OCI-LY7 (cell line): ENCODE results near the gene DHRS3. TPM values are rescaled to one million over a fixed set of nuclear protein-coding genes. Genes with fewer than 3 reads are reported as not detected.

Experiments
- BruUV-seq: library from RNA; stranded (reverse); fragments of 400-500 nt; replicated peaks from 2 replicates; lab custom pipeline; 2021; lab: Mats Ljungman, UMichigan
- CTCF ChIA-PET: fragments of 300-600 bp; sonication (Branson Sonifier 250); formaldehyde crosslinking; loops from one replicate; lab custom pipeline; 2022; ENCODE audit warnings: antibody characterized with exemption; ENCODE audit not compliant: unreplicated experiment; lab: Charles Lee
- POLR2A ChIA-PET: fragments of 300-600 bp; sonication (Branson Sonifier 250); formaldehyde crosslinking; loops from one replicate; lab custom pipeline; 2022; ENCODE audit warnings: antibody characterized with exemption; lab: Charles Lee
- DNase-seq: peaks from one replicate; pipeline ENCODE4 v3.0.0-alpha.2; 2015; ENCODE audit warnings: low spot score
- H2AFZ ChIP-seq: fragments of 200-600 bp; sonication (generic), shearing (Covaris generic); 2 replicates; pipeline ENCODE4 v1.6.1; 2014; ENCODE audit warnings: mild to moderate bottlenecking, antibody characterized with exemption, low read length, moderate library complexity
- H3K27ac ChIP-seq: fragments of 200-600 bp; sonication (generic); 2 replicates; pipeline ENCODE4 v1.5.1; 2014; ENCODE audit warnings: mixed run types, low read depth, mild to moderate bottlenecking, moderate library complexity, low read length, inconsistent platforms; ENCODE audit not compliant: poor library complexity, severe bottlenecking
- H3K36me3 ChIP-seq: fragments of 200-600 bp; sonication (generic); 2 replicates; pipeline ENCODE4 v1.6.1; 2014; ENCODE audit warnings: mild to moderate bottlenecking, antibody characterized with exemption, low read length, moderate library complexity, mixed read lengths; ENCODE audit not compliant: insufficient read depth
- H3K4me1 ChIP-seq: fragments of 200-600 bp; sonication (generic); 2 replicates; pipeline ENCODE4 v1.5.1; 2014; ENCODE audit warnings: mild to moderate bottlenecking, low read length; ENCODE audit not compliant: insufficient read depth, poor library complexity, severe bottlenecking
- H3K4me2 ChIP-seq: fragments of 200-600 bp; sonication (generic); 2 replicates; pipeline ENCODE4 v1.6.1; 2014; ENCODE audit warnings: mild to moderate bottlenecking, low read length
- H3K4me3 ChIP-seq: fragments of 200-600 bp; sonication (generic); 2 replicates; pipeline ENCODE4 v1.5.1; 2014; ENCODE audit warnings: mild to moderate bottlenecking, low read depth, low read length; ENCODE audit not compliant: poor library complexity, severe bottlenecking
- H3K79me2 ChIP-seq: fragments of 200-600 bp; sonication (generic); 2 replicates; pipeline ENCODE4 v1.6.1; 2016; ENCODE audit warnings: low read depth, mild to moderate bottlenecking, low read length, moderate library complexity, mixed read lengths; ENCODE audit not compliant: insufficient read depth
- H3K9me2 ChIP-seq: fragments of 200-600 bp; sonication (generic); 2 replicates; pipeline ENCODE4 v1.6.1; 2016; ENCODE audit warnings: mild to moderate bottlenecking, low read length, mixed read lengths; ENCODE audit not compliant: insufficient read depth
- H3K9me3 ChIP-seq: fragments of 200-600 bp; sonication (generic); 2 replicates; pipeline ENCODE4 v1.6.1; 2014; ENCODE audit warnings: mild to moderate bottlenecking, mixed run types, low read length, mixed read lengths
- H4K20me1 ChIP-seq: fragments of 200-600 bp; sonication (generic); 2 replicates; pipeline ENCODE4 v1.6.1; 2014; ENCODE audit warnings: mild to moderate bottlenecking, antibody characterized with exemption, low read length, moderate library complexity, mixed read lengths; ENCODE audit not compliant: insufficient read depth
- EZH2phosphoT487 ChIP-seq: fragments of 200-600 bp; sonication (generic); IDR thresholded peaks from 2 replicates; pipeline ENCODE4 v1.6.1; 2018; ENCODE audit warnings: low read depth, borderline replicate concordance, mild to moderate bottlenecking, mixed run types, antibody characterized with exemption, low read length, moderate library complexity, mixed read lengths
- intact Hi-C: fragments of 100-400 bp; cut with micrococcal nuclease; formaldehyde crosslinking; loops from one replicate; pipeline ENCODE4 v1.10.0; 2022; ENCODE audit not compliant: unreplicated experiment
- total RNA-seq, 2 experiments: library from RNA; depleted of rRNA in 1 of 2; stranded (reverse); fragments of >200 nt in 1 of 2; shearing (Covaris generic) in 1 of 2; gene quantifications; 2 replicates each; pipeline ENCODE4 v1.2.3, GENCODE V29; 2014 to 2022
- TF ChIP-seq, protein P1 (sequence below): fragments of 200-600 bp; sonication (generic); conservative IDR thresholded peaks from 2 replicates; pipeline ENCODE4 v1.5.1; 2014; ENCODE audit warnings: mild to moderate bottlenecking, antibody characterized with exemption, low read length, moderate library complexity, mixed read lengths

Gene DHRS3
- total RNA-seq, 2 experiments from 2014 or later: not detected

DNA sequence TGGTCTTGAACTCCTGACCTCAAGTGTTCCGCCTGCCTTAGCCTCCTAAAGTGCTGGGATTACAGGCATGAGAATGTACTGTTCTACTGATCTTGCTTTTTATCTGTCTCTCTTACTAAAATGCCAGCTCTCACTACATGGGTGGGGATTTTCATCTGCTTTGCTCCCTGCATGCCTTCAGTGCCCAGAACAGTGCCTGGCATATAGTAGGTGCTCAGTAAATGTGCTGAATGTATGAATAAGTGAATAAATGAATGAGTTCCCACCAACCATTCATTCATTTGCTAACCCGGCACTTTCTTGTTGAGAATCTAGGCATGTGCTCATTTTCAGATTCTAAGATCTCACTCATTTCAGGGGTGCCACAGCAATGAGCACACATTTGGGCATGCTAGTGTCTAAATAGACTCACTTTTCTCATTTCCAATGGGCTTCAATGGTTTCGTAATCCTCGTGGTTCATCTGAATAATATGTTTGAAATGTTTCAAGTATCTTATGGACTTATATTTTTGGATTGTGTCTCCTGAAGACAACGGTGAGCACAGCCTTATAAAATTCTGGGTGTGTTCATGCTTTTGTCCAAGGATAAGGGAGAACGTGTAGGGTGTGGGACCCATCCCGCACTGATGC is 7.6 kb downstream of the DHRS3 start:
- no peak for TF ChIP-seq EZH2phosphoT487
- TF ChIP-seq, protein P1, sequence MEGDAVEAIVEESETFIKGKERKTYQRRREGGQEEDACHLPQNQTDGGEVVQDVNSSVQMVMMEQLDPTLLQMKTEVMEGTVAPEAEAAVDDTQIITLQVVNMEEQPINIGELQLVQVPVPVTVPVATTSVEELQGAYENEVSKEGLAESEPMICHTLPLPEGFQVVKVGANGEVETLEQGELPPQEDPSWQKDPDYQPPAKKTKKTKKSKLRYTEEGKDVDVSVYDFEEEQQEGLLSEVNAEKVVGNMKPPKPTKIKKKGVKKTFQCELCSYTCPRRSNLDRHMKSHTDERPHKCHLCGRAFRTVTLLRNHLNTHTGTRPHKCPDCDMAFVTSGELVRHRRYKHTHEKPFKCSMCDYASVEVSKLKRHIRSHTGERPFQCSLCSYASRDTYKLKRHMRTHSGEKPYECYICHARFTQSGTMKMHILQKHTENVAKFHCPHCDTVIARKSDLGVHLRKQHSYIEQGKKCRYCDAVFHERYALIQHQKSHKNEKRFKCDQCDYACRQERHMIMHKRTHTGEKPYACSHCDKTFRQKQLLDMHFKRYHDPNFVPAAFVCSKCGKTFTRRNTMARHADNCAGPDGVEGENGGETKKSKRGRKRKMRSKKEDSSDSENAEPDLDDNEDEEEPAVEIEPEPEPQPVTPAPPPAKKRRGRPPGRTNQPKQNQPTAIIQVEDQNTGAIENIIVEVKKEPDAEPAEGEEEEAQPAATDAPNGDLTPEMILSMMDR: no peak
- Histone ChIP-seq H3K4me1 (no peaks in the 10 kb centered on the region), H3K9me2 (no peaks in the 10 kb centered on the region), H4K20me1 (no peaks in the 10 kb centered on the region), H3K36me3 (no peaks in the 10 kb centered on the region), H2AFZ (no peak overlapping the region), H3K4me2 (no peak overlapping the region), H3K4me3 (no peak overlapping the region), H3K27ac (no peak overlapping the region), H3K79me2 (no peaks in the 10 kb centered on the region), H3K9me3 (no peaks in the 10 kb centered on the region)
- intact Hi-C loops: no loop called here
- no peak for DNase-seq
- no TSS peak for BruUV-seq
- ChIA-PET CTCF (no interaction called here), POLR2A (no interaction called here)

DNA sequence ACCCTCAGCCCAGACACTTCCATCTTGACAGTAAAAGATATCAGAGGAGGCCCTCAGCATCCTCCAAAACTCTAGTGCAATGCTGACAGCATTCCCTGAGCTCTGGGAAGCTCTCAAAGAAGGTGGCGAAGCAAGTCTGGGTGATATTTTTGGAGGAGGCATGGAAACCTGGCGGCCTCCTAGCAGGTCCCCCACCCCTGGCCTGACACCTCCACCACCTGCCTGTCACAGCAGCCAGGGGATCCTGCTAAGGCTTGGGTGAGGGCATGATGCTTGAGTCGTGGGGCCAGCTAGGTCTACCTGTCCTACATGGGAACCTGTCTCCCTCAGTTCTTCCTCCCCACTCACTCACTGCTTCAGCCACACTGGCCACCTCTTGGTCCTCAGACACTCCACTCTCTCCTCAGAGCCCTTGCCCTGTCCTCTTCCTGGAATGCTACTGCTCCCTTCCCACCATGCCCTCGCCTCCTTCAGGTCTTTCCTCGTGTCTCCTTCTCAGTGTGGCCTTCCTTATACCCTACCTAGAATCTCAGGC is 8.5 kb downstream of the DHRS3 start:
- BruUV-seq: no TSS peak
- Histone ChIP-seq H3K4me2 (no peak overlapping the region), H4K20me1 (no peaks in the 10 kb centered on the region), H2AFZ (no peak overlapping the region), H3K27ac (no peak overlapping the region), H3K9me3 (no peaks in the 10 kb centered on the region), H3K4me3 (no peak overlapping the region), H3K9me2 (no peaks in the 10 kb centered on the region), H3K79me2 (no peaks in the 10 kb centered on the region), H3K4me1 (no peaks in the 10 kb centered on the region), H3K36me3 (no peaks in the 10 kb centered on the region)
- CTCF ChIA-PET: no interaction called here
- intact Hi-C loops: no loop called here
- POLR2A ChIA-PET: no interaction called here
- no peak for DNase-seq
- TF ChIP-seq EZH2phosphoT487: no peak
- TF ChIP-seq, protein P1: no peak

DNA sequence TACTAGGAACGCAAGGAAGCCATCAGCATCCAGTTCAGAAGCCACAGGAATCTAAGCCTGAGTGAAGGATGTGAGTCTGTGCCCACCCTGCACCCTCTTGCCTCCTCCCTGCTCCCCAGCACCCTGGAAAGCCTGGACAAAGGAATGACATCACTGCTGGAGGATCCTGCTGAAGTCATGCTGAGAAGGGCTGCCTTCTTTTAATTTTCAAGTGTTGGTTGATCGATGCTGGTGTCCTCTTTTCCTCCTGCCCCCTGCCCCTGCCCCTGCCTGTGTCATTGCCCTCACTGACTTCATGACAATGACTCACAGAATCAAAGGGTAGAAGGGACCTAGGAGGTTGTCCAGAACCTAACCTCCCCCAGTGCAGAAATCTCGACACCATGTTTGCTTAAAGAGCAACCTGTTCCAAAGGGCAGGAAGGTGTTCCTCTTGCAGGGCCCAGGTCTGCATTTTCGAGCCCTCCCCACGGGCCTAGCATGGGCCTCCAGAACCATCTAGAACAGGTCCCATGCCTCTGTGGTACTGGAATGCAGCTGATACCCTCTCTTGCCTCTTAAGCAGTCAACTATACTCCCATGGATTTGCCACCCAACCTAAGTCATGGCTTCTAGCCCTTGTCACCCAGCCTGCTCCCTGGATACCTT is 9.6 kb downstream of the DHRS3 start:
- no peaks in the 10 kb centered on the region for H3K36me3 ChIP-seq
- H3K9me2 ChIP-seq: no peaks in the 10 kb centered on the region
- no peak for TF ChIP-seq EZH2phosphoT487
- H3K4me1 ChIP-seq: no peaks in the 10 kb centered on the region
- H3K9me3 ChIP-seq: no peaks in the 10 kb centered on the region
- intact Hi-C loops: no loop called here
- CTCF ChIA-PET: no interaction called here
- no peak for DNase-seq
- no peak overlapping the region for H3K27ac ChIP-seq
- BruUV-seq: no TSS peak
- H3K79me2 ChIP-seq: no peaks in the 10 kb centered on the region
- POLR2A ChIA-PET: no interaction called here
- no peak overlapping the region for H3K4me3 ChIP-seq
- no peak overlapping the region for H2AFZ ChIP-seq
- H3K4me2 ChIP-seq: no peak overlapping the region
- no peaks in the 10 kb centered on the region for H4K20me1 ChIP-seq
